HFFc6 (cell line): Measurements from ENCODE around the gene C16orf87. TPM values are rescaled to one million over a fixed set of nuclear protein-coding genes. Genes with fewer than 3 reads are reported as not detected.

Experiments
- DNase-seq: peaks from one replicate; pipeline ENCODE4 v3.0.0-alpha.2; 2018
- H3K27ac Mint-ChIP-seq: 2 replicates; pipeline ENCODE4 v1.8.0; 2020; ENCODE audit warnings: mild to moderate bottlenecking, mixed read lengths
- H3K27me3 Mint-ChIP-seq: 2 replicates; pipeline ENCODE4 v1.8.0; 2021; ENCODE audit warnings: mild to moderate bottlenecking, moderate library complexity, mixed read lengths; ENCODE audit not compliant: insufficient read depth
- H3K36me3 Mint-ChIP-seq: 2 replicates; pipeline ENCODE4 v1.8.0; 2021; ENCODE audit warnings: low read depth, mixed read lengths
- H3K4me1 Mint-ChIP-seq: 2 replicates; pipeline ENCODE4 v1.8.0; 2020; ENCODE audit warnings: low read depth, mixed read lengths
- H3K4me3 Mint-ChIP-seq: 2 replicates; pipeline ENCODE4 v1.8.0; 2020; ENCODE audit warnings: mild to moderate bottlenecking, moderate library complexity, mixed read lengths
- H3K9me3 Mint-ChIP-seq: 2 replicates; pipeline ENCODE4 v1.8.0; 2020; ENCODE audit warnings: mild to moderate bottlenecking, mixed read lengths
- CTCF ChIP-seq: fragments of 200-600 bp; sonication (generic); IDR thresholded peaks from 2 replicates; pipeline ENCODE4 v1.5.0; 2021; ENCODE audit warnings: antibody characterized with exemption, mild to moderate bottlenecking
- total RNA-seq, 6 experiments: library from RNA; stranded (reverse); fragmentation: NEBNext Ultra II Directional; extraction: Animal tissue kit (Norgen Biotek cat#: 25700); gene quantifications; 2 replicates in 1 of 6; 3 replicates in 5 of 6; pipeline ENCODE4 v1.2.3, GENCODE V29; 2021

C16orf87 gene
- total RNA-seq, 6 experiments from 2014 or later: 14.6 to 17.5 (median 15.4) TPM

GRCh38 chr16:46751381-46751780 lies 79.6 kb downstream of the C16orf87 start:
- H3K27me3 Mint-ChIP-seq: peaks cover 11% of the 10 kb centered on the region; the same call in 1 of the 2 replicates
- H3K4me1 Mint-ChIP-seq: peaks cover 20% of the 10 kb centered on the region
- no peak overlapping the region for H3K27ac Mint-ChIP-seq
- H3K36me3 Mint-ChIP-seq: no peaks in the 10 kb centered on the region
- no peaks in the 10 kb centered on the region for H3K9me3 Mint-ChIP-seq
- DNase-seq: no peak
- no peak for TF ChIP-seq CTCF
- no peak overlapping the region for H3K4me3 Mint-ChIP-seq

- H3K9me3 Mint-ChIP-seq: no peaks in the 10 kb centered on the region
- no peak overlapping the region for H3K27ac Mint-ChIP-seq
- no peak for DNase-seq
- peaks cover 8% of the 10 kb centered on the region; the same call in 1 of the 2 replicates for H3K27me3 Mint-ChIP-seq
- peaks cover 20% of the 10 kb centered on the region for H3K4me1 Mint-ChIP-seq
- no peaks in the 10 kb centered on the region for H3K36me3 Mint-ChIP-seq
- H3K4me3 Mint-ChIP-seq: no peak overlapping the region
- no peak for TF ChIP-seq CTCF
Measured at GRCh38 chr16:46748775-46749705, 81.9 kb downstream of the C16orf87 start.

- H3K4me1 Mint-ChIP-seq: peaks cover 28% of the 10 kb centered on the region
- H3K27me3 Mint-ChIP-seq: peaks cover 5% of the 10 kb centered on the region; the same call in 1 of the 2 replicates
- no peak within 1 kb of the TSS for H3K27ac Mint-ChIP-seq
- no peak for DNase-seq
- H3K9me3 Mint-ChIP-seq: no peaks in the 10 kb centered on the region
- TF ChIP-seq CTCF: no peak
- H3K4me3 Mint-ChIP-seq: no peak within 1 kb of the TSS
- H3K36me3 Mint-ChIP-seq: no peaks in the 10 kb centered on the region
Measured at GRCh38 chr16:46747777-46748651, 83.0 kb downstream of the C16orf87 start, which contains the start of gene MYLK3. TSS of gene MYLK3 (minus strand) at chr16:46748344. CDS start at chr16:46748193, 151 bp downstream.

- Mint-ChIP-seq H3K27ac (no peak overlapping the region), H3K4me1 (peaks cover 29% of the 10 kb centered on the region), H3K36me3 (no peaks in the 10 kb centered on the region), H3K27me3 (peaks cover 7% of the 10 kb centered on the region; the same call in 1 of the 2 replicates), H3K9me3 (no peaks in the 10 kb centered on the region), H3K4me3 (no peak overlapping the region)
- no peak for TF ChIP-seq CTCF
- DNase-seq: no peak
Measured at GRCh38 chr16:46746821-46747776, 83.9 kb downstream of the C16orf87 start.

Other genes starting within 250 kb of the C16orf87 start
- 10 to 100 TPM; 20.8 to 50.5 (median 49.1) TPM for gene SHCBP1, start 209.8 kb downstream of the C16orf87 start, total RNA-seq
- gene VPS35, start 142.0 kb downstream of the C16orf87 start, total RNA-seq: 100 to 1,000 TPM in 3 of 6 experiments, 10 to 100 TPM in 3; 86.6 to 113 (median 100) TPM
- 10 to 100 TPM; 10.1 to 22.7 (median 14.8) TPM for gene ORC6, start 141.5 kb downstream of the C16orf87 start, total RNA-seq
- under 1 TPM in 5 of 6 experiments, not detected in 1; 0.02 to 0.35 (median 0.19) TPM for gene MYLK3, start 82.8 kb downstream of the C16orf87 start, total RNA-seq
- gene GPT2, start 53.2 kb upstream of the C16orf87 start, total RNA-seq: 10 to 100 TPM; 11.5 to 17.4 (median 14.0) TPM
- gene DNAJA2, start 142.5 kb upstream of the C16orf87 start, total RNA-seq: 10 to 100 TPM; 64.2 to 80.3 (median 72.5) TPM